ENCODE results near the gene AVL9. TPM values are rescaled to one million over a fixed set of nuclear protein-coding genes. Genes with fewer than 3 reads are reported as not detected.
"Not testable (repeated sequence)": the region's sequence is repeated elsewhere in the genome, so short reads cannot be mapped to it uniquely, and the experiment has no call there.

Gene AVL9
- total RNA-seq, 2 experiments from 2014 or later: 56.9 to 59.9 TPM

- no peak overlapping the region for H3K27ac Mint-ChIP-seq
- no peaks in the 10 kb centered on the region for H3K9me3 Mint-ChIP-seq
- DNase-seq: no peak
- H3K4me3 Mint-ChIP-seq: no peak overlapping the region
- H3K4me1 Mint-ChIP-seq: peaks cover 1% of the 10 kb centered on the region
- H3K27me3 Mint-ChIP-seq: no peaks in the 10 kb centered on the region
- no peaks in the 10 kb centered on the region for H3K36me3 Mint-ChIP-seq
These were observed 121.3 kb downstream of the AVL9 start for GRCh38 chr7:32616625-32617024.

- Mint-ChIP-seq H3K27ac (no peak overlapping the region), H3K4me3 (no peak overlapping the region), H3K4me1 (peaks cover 1% of the 10 kb centered on the region), H3K36me3 (no peaks in the 10 kb centered on the region), H3K9me3 (no peaks in the 10 kb centered on the region), H3K27me3 (no peaks in the 10 kb centered on the region)
- DNase-seq: no peak
These were observed 123.2 kb downstream of the AVL9 start for GRCh38 chr7:32618470-32618869.

- no peak overlapping the region for H3K4me3 Mint-ChIP-seq
- no peaks in the 10 kb centered on the region for H3K27me3 Mint-ChIP-seq
- H3K4me1 Mint-ChIP-seq: peaks cover 1% of the 10 kb centered on the region
- H3K9me3 Mint-ChIP-seq: no peaks in the 10 kb centered on the region
- no peak for DNase-seq
- no peak overlapping the region for H3K27ac Mint-ChIP-seq
- H3K36me3 Mint-ChIP-seq: no peaks in the 10 kb centered on the region
These were observed 123.7 kb downstream of the AVL9 start for GRCh38 chr7:32618987-32619386.

- not testable (repeated sequence) for H3K36me3 Mint-ChIP-seq, DNase-seq, H3K4me1 Mint-ChIP-seq, H3K27me3 Mint-ChIP-seq, H3K27ac Mint-ChIP-seq, H3K9me3 Mint-ChIP-seq, H3K4me3 Mint-ChIP-seq
These were observed 124.1 kb downstream of the AVL9 start for GRCh38 chr7:32619416-32619815.

GRCh38 chr7:32631021-32631420 is 135.7 kb downstream of the AVL9 start:
- Mint-ChIP-seq H3K9me3 (no peaks in the 10 kb centered on the region), H3K27ac (no peak overlapping the region), H3K4me3 (no peak overlapping the region), H3K27me3 (no peaks in the 10 kb centered on the region), H3K4me1 (no peaks in the 10 kb centered on the region), H3K36me3 (no peaks in the 10 kb centered on the region)
- no peak for DNase-seq

- not testable (repeated sequence) for H3K27ac Mint-ChIP-seq, H3K4me1 Mint-ChIP-seq, H3K4me3 Mint-ChIP-seq, H3K36me3 Mint-ChIP-seq, DNase-seq, H3K27me3 Mint-ChIP-seq, H3K9me3 Mint-ChIP-seq
These were observed 136.6 kb downstream of the AVL9 start for GRCh38 chr7:32631590-32632497.

- H3K27ac Mint-ChIP-seq, DNase-seq, H3K27me3 Mint-ChIP-seq, H3K4me3 Mint-ChIP-seq, H3K9me3 Mint-ChIP-seq, H3K36me3 Mint-ChIP-seq: not testable (repeated sequence)
- peaks cover 15% of the 10 kb centered on the region for H3K4me1 Mint-ChIP-seq
These were observed 138.2 kb downstream of the AVL9 start for GRCh38 chr7:32633446-32633845.

- H3K9me3 Mint-ChIP-seq, H3K4me3 Mint-ChIP-seq, H3K27me3 Mint-ChIP-seq, H3K27ac Mint-ChIP-seq, DNase-seq, H3K36me3 Mint-ChIP-seq: not testable (repeated sequence)
- peaks cover 24% of the 10 kb centered on the region for H3K4me1 Mint-ChIP-seq
These were observed 139.6 kb downstream of the AVL9 start for GRCh38 chr7:32634798-32635393.

- H3K4me3 Mint-ChIP-seq, H3K9me3 Mint-ChIP-seq, DNase-seq: not testable (repeated sequence)
These were observed 141.6 kb downstream of the AVL9 start for GRCh38 chr7:32636725-32637462.

GRCh38 chr7:32637611-32638010 is 142.3 kb downstream of the AVL9 start:
- not testable (repeated sequence) for DNase-seq, H3K36me3 Mint-ChIP-seq, H3K4me3 Mint-ChIP-seq, H3K9me3 Mint-ChIP-seq, H3K27me3 Mint-ChIP-seq
- Mint-ChIP-seq H3K27ac (peak overlapping the region; percentile 72), H3K4me1 (peaks cover 27% of the 10 kb centered on the region)

More at GRCh38 chr7:32636725-32637462, 141.6 kb downstream of the AVL9 start:
- H3K4me1 Mint-ChIP-seq: peaks cover 27% of the 10 kb centered on the region
- H3K27me3 Mint-ChIP-seq, H3K36me3 Mint-ChIP-seq, H3K27ac Mint-ChIP-seq: not testable (repeated sequence)

Other genes starting within 250 kb of the AVL9 start
- 100 to 1,000 TPM; 157 to 158 TPM for gene LSM5, start 5.1 kb upstream of the AVL9 start, total RNA-seq